GM13977 (cell line): Measurements from ENCODE around the gene ARL5A.
A peak's percentile ranks its signal among the peaks of the same experiment; 100 is the strongest.

Experiments used
- DNase-seq: peaks from one replicate; pipeline ENCODE4 v3.0.0; 2012; ENCODE audit warnings: low spot score
- in situ Hi-C: fragments of 300-500 bp; cut with MboI; formaldehyde crosslinking; loops from one replicate; pipeline ENCODE4 v1.12.0; 2022; ENCODE audit warnings: low sequenced_read_pairs, low pct_unique_long_range_greater_than_20kb, mixed read lengths, inconsistent platforms; ENCODE audit not compliant: unreplicated experiment
- TF ChIP-seq, protein P1 (sequence below): IDR thresholded peaks from 2 replicates; pipeline ENCODE4 v1.5.1; 2012; ENCODE audit warnings: mild to moderate bottlenecking, control low read depth; ENCODE audit not compliant: insufficient read depth; ENCODE audit errors: extremely low read depth, missing control alignments

ARL5A gene

DNA sequence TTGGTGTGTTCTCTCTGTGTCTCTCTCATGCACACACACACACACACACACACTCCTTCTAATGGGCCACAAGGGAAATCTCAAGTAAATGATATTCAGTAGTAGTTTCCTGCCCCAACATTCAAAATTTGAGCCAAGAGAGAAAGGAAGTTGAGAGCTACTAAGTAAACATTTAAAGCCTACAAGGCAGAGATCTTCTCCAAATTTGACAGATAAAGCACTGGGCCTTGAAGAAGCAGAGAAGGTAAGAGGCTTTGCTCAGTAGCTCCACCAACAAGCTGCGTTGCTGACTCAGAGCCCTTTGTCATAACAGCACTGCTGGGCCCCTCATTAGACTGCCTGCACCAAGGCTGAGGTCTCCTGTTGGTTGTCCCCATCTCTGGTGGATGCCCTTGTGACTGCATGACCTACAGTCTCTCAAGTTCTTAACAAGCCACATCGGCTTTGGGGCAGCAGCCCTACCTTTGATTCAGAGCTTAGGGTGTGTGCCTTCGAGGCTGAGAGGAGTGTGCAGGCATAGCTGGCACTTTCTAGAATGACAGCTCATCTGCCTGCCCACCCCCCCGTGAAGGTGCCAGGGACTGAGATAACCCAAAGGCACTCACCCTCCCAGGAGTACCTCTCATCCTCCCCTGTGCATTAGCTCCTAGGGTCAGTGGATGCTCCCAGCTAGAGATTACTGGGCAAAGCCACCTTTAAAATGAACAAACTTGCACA is 61.6 kb downstream of the ARL5A start:
- TF ChIP-seq, protein P1, sequence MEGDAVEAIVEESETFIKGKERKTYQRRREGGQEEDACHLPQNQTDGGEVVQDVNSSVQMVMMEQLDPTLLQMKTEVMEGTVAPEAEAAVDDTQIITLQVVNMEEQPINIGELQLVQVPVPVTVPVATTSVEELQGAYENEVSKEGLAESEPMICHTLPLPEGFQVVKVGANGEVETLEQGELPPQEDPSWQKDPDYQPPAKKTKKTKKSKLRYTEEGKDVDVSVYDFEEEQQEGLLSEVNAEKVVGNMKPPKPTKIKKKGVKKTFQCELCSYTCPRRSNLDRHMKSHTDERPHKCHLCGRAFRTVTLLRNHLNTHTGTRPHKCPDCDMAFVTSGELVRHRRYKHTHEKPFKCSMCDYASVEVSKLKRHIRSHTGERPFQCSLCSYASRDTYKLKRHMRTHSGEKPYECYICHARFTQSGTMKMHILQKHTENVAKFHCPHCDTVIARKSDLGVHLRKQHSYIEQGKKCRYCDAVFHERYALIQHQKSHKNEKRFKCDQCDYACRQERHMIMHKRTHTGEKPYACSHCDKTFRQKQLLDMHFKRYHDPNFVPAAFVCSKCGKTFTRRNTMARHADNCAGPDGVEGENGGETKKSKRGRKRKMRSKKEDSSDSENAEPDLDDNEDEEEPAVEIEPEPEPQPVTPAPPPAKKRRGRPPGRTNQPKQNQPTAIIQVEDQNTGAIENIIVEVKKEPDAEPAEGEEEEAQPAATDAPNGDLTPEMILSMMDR: no peak

DNA sequence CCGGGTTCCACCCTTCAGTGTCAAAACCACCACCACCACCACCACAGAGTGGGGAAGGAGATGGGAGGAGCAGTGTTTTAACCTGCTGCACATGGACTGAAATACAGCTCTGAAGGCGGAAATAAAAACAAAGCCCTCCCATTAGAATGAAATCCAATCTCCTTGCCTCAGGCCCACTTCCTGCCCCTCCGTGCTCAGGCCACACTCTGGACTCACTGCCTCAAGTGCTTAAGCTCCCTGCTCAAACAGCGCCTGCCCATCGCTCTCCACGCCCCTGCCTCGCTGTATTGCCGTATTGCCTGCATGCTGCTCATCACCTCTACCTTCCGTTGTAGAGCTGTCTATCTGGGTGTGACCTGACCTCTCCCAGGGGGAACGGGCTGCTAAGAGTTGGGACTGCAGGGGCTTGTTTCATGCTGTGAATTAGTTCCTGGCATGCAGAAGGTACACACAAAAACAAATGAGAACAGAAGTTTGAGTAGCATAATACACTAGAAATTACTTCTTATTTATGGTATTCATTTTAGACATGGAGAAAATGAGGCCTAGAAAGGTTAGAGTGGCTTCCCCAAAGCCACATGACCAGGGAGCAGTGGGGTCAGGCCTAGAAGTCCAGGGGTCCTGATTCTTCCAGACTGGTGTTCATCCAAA is 62.3 kb downstream of the ARL5A start:
- TF ChIP-seq, protein P1: no peak
- DNase-seq: no peak
- in situ Hi-C loops: no loop called here

More for the DNA sequence above, 61.6 kb downstream of the ARL5A start:
- DNase-seq: peak; percentile 40
- in situ Hi-C loops: no loop called here

DNA sequence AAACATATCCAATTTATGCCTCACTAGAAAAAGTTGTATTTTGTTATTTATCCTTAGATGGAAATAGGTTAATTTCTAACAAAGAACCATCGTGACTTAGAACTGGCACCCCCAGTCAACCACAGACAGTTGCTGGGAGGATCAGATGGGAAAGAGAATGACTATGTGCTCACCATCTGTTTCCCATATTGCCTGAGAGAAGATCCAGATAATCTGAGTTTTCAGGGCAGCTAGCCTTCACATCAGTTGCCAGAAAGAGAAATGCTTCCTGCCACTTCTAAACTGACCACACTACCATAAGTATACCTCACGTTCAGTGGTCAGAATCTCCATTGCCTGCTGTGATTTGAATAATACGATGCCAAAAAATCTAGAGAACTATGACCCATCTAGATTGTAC is 65.5 kb downstream of the ARL5A start:
- in situ Hi-C loops: no loop called here
- TF ChIP-seq, protein P1: no peak
- no peak for DNase-seq

DNA sequence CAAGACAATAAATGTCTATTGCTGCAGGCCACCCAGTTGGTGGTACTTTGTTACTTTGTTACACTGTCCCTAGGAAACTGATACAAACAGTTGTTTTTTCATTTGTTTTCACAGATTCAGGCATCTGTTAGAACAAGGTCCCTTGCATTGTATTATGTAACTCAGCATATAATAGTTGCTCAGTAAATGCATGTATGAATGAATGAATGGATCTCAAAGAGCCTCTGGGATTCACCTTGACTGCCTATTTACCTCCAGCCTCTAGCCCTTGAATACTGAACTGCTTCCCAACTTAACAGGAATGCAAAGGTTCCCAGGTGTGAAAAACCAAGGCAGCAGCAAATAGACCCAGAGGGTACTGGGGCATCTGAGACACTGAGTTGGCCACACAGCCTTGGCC is 66.5 kb downstream of the ARL5A start:
- no peak for DNase-seq
- TF ChIP-seq, protein P1: no peak
- in situ Hi-C loops: no loop called here

DNA sequence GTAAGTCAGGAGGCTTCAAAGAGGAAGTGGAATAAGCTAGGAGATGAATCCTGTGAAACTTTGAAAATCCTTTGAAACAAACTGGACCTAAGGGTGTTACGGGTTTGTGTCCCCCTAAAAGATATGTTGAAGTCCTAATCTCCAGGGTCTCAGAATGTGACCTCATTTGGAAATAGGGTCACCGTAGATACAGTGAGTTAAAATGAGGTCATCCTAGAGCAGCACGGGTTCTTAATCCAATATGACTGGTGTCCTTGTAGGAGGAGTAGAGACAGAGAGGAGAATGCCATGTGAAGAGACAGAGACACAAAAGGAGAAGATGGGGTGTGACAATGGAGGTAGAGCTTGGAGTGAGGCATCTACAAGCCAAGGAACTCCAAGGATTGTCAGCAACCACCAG is 67.0 kb downstream of the ARL5A start:
- in situ Hi-C loops: no loop called here
- TF ChIP-seq, protein P1: no peak
- no peak for DNase-seq

DNA sequence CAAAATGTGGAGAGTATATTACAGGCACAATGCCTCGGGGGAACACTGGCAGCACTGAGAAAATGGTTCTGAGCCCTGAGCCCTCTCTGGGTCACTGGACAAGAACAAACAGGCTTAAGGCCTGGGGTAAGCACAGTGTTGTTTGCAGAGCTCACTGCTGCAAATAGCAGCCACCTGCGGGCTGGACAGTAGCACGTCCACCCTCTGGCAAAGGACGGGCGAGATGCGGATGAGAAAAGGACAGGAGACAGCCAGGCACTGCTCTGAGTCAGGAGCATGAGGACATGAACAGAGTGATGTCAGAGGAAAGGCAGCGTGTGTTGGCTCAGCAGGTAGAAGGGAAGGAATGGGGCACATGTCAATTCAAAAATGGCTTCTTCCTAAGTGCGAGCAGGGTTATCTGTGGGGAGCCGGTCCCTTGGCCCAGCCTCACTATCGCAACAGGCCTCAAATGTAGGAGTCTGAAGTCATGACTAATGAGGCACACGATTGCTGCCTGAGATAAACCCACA is 68.0 kb downstream of the ARL5A start:
- DNase-seq: no peak
- in situ Hi-C loops: no loop called here
- TF ChIP-seq, protein P1: no peak
